Uterus (tissue), 4 donors: ENCODE results near the gene OR1M1. TPM values are rescaled to one million over a fixed set of nuclear protein-coding genes. Genes with fewer than 3 reads are reported as not detected.

Experiments
- DNase-seq, 2 donors: peaks; one replicate each; pipeline ENCODE4 v3.0.0-alpha.2; 2019 to 2020
- H3K27ac ChIP-seq, 2 donors: fragments of 200-600 bp; sonication (generic); 1 replicate in 1 of 2; 2 replicates in 1 of 2; pipeline ENCODE4 v1.5.1; 2016 to 2018
- H3K27me3 ChIP-seq, 2 donors: fragments of 200-600 bp; sonication (generic); one replicate each; pipeline ENCODE4 v1.5.1; 2018 to 2019; ENCODE audit warnings: control low read depth in 1 of 2
- H3K36me3 ChIP-seq, 2 donors: fragments of 200-600 bp; sonication (generic); one replicate each; pipeline ENCODE4 v1.5.1; 2019; ENCODE audit warnings: control low read depth in 1 of 2
- H3K4me1 ChIP-seq, 2 donors: fragments of 200-600 bp; sonication (generic); one replicate each; pipeline ENCODE4 v1.5.1; 2018 to 2019; ENCODE audit warnings: control low read depth in 1 of 2
- H3K4me3 ChIP-seq, 2 donors: fragments of 200-600 bp; sonication (generic); 1 replicate in 1 of 2; 2 replicates in 1 of 2; pipeline ENCODE4 v1.5.1; 2018 to 2019; ENCODE audit warnings: mild to moderate bottlenecking in 1 of 2
- H3K9me3 ChIP-seq, 2 donors: fragments of 200-600 bp; sonication (generic); one replicate each; pipeline ENCODE4 v1.5.1; 2019; ENCODE audit warnings: control low read depth in 1 of 2
- CTCF ChIP-seq, 4 experiments: fragments of 200-600 bp in 2 of 4; fragments of 450-650 bp in 2 of 4; sonication (generic) in 2 of 4; IDR thresholded peaks; one replicate each; pipeline ENCODE4 v1.5.1; 2016 to 2019; ENCODE audit warnings: antibody characterized with exemption in 4 of 4, mild to moderate bottlenecking in 2 of 4, moderate library complexity in 1 of 4
- POLR2A ChIP-seq, 2 donors: fragments of 450-650 bp; IDR thresholded peaks; one replicate each; pipeline ENCODE4 v1.6.1; 2016; ENCODE audit warnings: antibody characterized with exemption in 2 of 2, mild to moderate bottlenecking in 1 of 2, moderate library complexity in 1 of 2
- intact Hi-C: fragments of 100-400 bp; cut with DNase I; formaldehyde crosslinking; loops from one replicate; pipeline ENCODE4 v1.15.1; 2023; ENCODE audit warnings: low total_unique reads
- total RNA-seq, 4 donors: library from RNA; depleted of rRNA in 3 of 4; stranded (reverse); fragments of >200 nt in 3 of 4; gene quantifications; one replicate each; pipeline versions ENCODE4 v1.1.0 to v1.2.4, GENCODE V29; 2014 to 2023
- donor health status: DM: yes; HTN: yes; CAD: no.

Gene OR1M1
- total RNA-seq = not detected

- Histone ChIP-seq H3K27ac (no peak within 1 kb of the TSS), H3K4me3 (no peak within 1 kb of the TSS), H3K27me3 (no peaks in the 10 kb centered on the region), H3K4me1 (no peaks in the 10 kb centered on the region), H3K9me3 (no peaks in the 10 kb centered on the region), H3K36me3 (no peaks in the 10 kb centered on the region)
- intact Hi-C loops = no loop called here
- DNase-seq = no peak
- TF ChIP-seq CTCF (IDR thresholded peaks at IDR 0.05) (no peak), POLR2A (IDR thresholded peaks at IDR 0.05) (no peak)
These were observed at the start of gene OR1M1 for GRCh38 chr19:9086761-9087160. Gene OR1M1 (plus strand): TSS chr19:9087061. CDS start chr19:9093245, 6,184 bp downstream.

GRCh38 chr19:9037400-9038062 lies 49.3 kb upstream of the OR1M1 start:
- intact Hi-C loops = no loop called here
- Histone ChIP-seq H3K9me3 (no peaks in the 10 kb centered on the region), H3K4me3 (no peak overlapping the region), H3K27me3 (no peaks in the 10 kb centered on the region), H3K27ac (peak overlapping the region; percentile 41 to 62), H3K36me3 (no peaks in the 10 kb centered on the region), H3K4me1 (no peaks in the 10 kb centered on the region)
- TF ChIP-seq POLR2A (IDR thresholded peaks at IDR 0.05) = no peak
- no peak for TF ChIP-seq CTCF (IDR thresholded peaks at IDR 0.05)
- peak; percentile 27 to 45 for DNase-seq

- intact Hi-C loops = no loop called here
- H3K9me3 ChIP-seq = no peaks in the 10 kb centered on the region
- no peaks in the 10 kb centered on the region for H3K4me1 ChIP-seq
- H3K4me3 ChIP-seq = no peak overlapping the region
- no peaks in the 10 kb centered on the region for H3K36me3 ChIP-seq
- TF ChIP-seq CTCF (IDR thresholded peaks at IDR 0.05) (no peak), POLR2A (IDR thresholded peaks at IDR 0.05) (no peak)
- no peak overlapping the region for H3K27ac ChIP-seq
- no peak for DNase-seq
- H3K27me3 ChIP-seq = no peaks in the 10 kb centered on the region
These were observed 47.1 kb upstream of the OR1M1 start for GRCh38 chr19:9039728-9040127.

GRCh38 chr19:9040131-9040530 lies 46.7 kb upstream of the OR1M1 start:
- Histone ChIP-seq H3K27me3 (no peaks in the 10 kb centered on the region), H3K9me3 (no peaks in the 10 kb centered on the region), H3K4me1 (no peaks in the 10 kb centered on the region), H3K36me3 (no peaks in the 10 kb centered on the region), H3K27ac (no peak overlapping the region), H3K4me3 (no peak overlapping the region)
- intact Hi-C loops = no loop called here
- no peak for DNase-seq
- no peak for TF ChIP-seq CTCF (IDR thresholded peaks at IDR 0.05)
- TF ChIP-seq POLR2A (IDR thresholded peaks at IDR 0.05) = no peak

GRCh38 chr19:9041023-9041422 lies 45.8 kb upstream of the OR1M1 start:
- Histone ChIP-seq H3K36me3 (no peaks in the 10 kb centered on the region), H3K27ac (no peak overlapping the region), H3K4me1 (no peaks in the 10 kb centered on the region), H3K4me3 (no peak overlapping the region), H3K27me3 (no peaks in the 10 kb centered on the region), H3K9me3 (no peaks in the 10 kb centered on the region)
- no peak for TF ChIP-seq POLR2A (IDR thresholded peaks at IDR 0.05)
- no peak for TF ChIP-seq CTCF (IDR thresholded peaks at IDR 0.05)
- intact Hi-C loops = no loop called here
- DNase-seq = no peak
